ENCODE data around the gene GP1BB. TPM values are rescaled to one million over a fixed set of nuclear protein-coding genes. Genes with fewer than 3 reads are reported as not detected.

GP1BB gene
- total and polyA plus RNA-seq, 8 donors, result 3.3 to 11.1 (median 5.4) TPM; not detected in 1

DNA sequence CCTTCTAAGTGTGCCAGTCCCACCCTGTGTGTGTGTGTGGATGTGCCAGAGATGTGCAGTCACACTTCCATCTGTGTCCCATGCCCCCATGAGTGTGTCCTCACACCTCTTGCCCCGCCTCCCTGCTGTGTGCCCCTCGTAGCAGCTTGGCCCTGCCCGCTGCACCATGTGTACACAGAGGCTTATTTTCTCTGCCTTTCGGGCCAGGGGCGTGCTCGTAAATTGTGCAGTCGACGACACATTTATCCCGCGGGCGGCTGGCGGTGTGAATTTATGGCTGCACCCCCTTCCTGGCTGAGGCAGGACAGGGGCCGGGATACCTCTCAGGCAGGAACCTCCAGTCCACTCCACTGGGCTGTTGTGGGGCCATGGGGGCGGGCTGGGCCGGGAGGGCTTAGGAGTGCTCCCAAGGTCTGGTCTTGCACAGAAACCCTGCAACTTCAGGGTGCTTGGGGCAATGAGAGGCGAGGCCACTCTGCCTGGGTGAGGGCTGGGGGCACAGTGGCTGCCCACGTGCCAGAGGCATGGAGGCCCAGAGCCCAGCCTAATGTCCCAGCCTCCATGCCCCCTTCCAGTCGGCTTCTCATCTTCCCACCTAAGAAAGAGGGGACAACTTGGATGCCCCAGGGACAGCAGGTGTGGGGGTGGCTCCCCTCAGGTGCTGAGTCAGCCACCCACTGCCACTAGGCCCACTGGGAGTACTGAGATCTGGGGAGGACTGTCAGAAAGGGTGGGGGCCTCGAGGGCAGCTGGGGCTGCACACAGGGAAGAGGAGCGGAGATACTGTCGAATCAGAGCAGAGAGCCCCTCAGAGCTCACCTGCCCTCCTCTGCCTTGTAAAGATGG lies 12.5 kb downstream of the GP1BB start:
- ATAC-seq (no peak), DNase-seq (no peak)
- peaks cover 0 to 19% of the 10 kb centered on the region in 2 donors for H3K27me3 ChIP-seq
- intact Hi-C loops (cut with DNase I), result no loop called here
- TF ChIP-seq CTCF (IDR thresholded peaks at IDR 0.05), result no peak
- H3K27ac ChIP-seq, result no peak overlapping the region
- no peaks in the 10 kb centered on the region for H3K9me3 ChIP-seq
- no peaks in the 10 kb centered on the region for H3K36me3 ChIP-seq
- no peaks in the 10 kb centered on the region for H3K4me1 ChIP-seq
- H3K4me3 ChIP-seq, result no peak overlapping the region

- ATAC-seq (no peak), DNase-seq (no peak)
- H3K36me3 ChIP-seq, result no peaks in the 10 kb centered on the region
- H3K4me3 ChIP-seq, result no peak overlapping the region
- no peak for TF ChIP-seq CTCF (IDR thresholded peaks at IDR 0.05)
- intact Hi-C loops (cut with DNase I), result no loop called here
- peaks cover 0 to 11% of the 10 kb centered on the region in 2 donors for H3K27me3 ChIP-seq
- H3K27ac ChIP-seq, result no peak overlapping the region
- H3K4me1 ChIP-seq, result no peaks in the 10 kb centered on the region
- no peaks in the 10 kb centered on the region for H3K9me3 ChIP-seq
Measured at GRCh38 chr22:19737846-19738663, 14.7 kb downstream of the GP1BB start.

DNA sequence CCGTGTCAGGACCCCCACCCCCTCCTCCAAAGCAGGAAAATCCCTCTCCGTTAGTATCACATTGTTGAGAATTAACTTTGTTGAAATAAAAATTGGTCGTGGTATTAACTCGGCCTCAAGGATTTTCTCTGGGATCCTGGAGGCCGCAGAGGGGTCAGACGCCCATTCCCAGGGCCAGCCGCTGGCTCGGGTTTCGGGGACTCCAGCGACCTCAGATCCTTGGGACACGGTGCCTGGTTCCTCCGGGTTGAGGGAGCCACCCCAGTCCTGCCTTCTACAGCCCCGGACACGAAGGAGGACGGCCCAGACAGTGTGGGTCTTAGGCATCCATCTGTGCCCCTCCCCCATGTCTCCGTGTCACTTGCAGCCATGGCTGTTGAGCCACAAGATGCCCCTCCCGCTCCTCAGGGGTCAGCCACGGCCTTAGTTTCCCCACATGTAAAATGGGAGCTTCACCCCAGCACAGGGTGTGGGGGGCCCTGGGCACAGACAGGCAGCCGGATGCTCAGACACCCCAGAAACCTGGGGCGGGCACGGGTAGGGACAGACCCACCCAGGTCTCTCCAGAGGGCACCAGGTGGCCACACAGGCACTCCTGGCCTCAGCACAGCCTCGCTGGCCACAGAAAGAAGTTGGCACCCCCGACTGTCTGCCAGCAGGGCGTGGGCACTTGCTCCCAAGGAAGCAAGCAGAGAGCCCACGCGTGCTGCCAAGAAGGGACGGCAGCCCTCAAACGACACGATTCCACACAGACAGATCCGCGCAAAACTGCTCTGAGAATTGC lies 15.5 kb downstream of the GP1BB start:
- peaks cover 0 to 11% of the 10 kb centered on the region in 2 donors for H3K27me3 ChIP-seq
- TF ChIP-seq CTCF (IDR thresholded peaks at IDR 0.05), result no peak

DNA sequence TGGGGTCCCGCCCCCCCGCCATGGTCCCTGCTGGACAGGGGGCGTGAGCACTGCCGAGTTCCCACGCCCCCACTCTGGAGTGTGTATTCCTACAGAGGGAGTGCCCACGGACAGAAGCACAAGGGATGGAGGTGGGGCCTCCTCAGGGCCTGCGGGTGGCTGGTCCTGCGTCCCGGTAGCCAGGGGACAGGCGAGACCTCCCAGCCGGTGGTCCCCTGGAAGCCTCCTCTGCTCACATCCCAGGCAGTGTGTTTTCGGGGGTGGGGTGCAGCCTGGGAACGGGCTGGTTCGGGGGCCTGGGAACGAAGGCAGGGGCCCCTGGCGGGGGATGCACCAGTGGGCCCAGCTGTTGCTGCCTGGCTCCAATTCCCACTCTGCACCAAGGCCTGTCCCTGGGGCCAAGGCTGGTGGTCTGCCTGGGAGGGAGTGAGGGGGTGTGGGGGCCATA lies 16.1 kb downstream of the GP1BB start:
- Histone ChIP-seq H3K4me1 (no peaks in the 10 kb centered on the region), H3K36me3 (no peaks in the 10 kb centered on the region), H3K4me3 (no peak overlapping the region), H3K27ac (no peak overlapping the region), H3K9me3 (no peaks in the 10 kb centered on the region), H3K27me3 (peaks cover 0 to 11% of the 10 kb centered on the region in 2 donors)
- TF ChIP-seq CTCF (IDR thresholded peaks at IDR 0.05), result no peak
- DNase-seq (no peak), ATAC-seq (no peak)
- intact Hi-C loops (cut with DNase I), result no loop called here

More for the DNA sequence above, 15.5 kb downstream of the GP1BB start:
- Histone ChIP-seq H3K9me3 (no peaks in the 10 kb centered on the region), H3K27ac (no peak overlapping the region), H3K36me3 (no peaks in the 10 kb centered on the region), H3K4me1 (no peaks in the 10 kb centered on the region), H3K4me3 (no peak overlapping the region)
- DNase-seq, result no peak
- no peak for ATAC-seq
- intact Hi-C loops (cut with DNase I), result no loop called here
